GM18868 (cell line): Measurements from ENCODE around the gene KCNMA1.
"Not testable (repeated sequence)": the region's sequence is repeated elsewhere in the genome, so short reads cannot be mapped to it uniquely, and the experiment has no call there.

ENCODE experiments used
- ATAC-seq: cut with Tn5 transposase; IDR thresholded peaks from one replicate; pipeline ENCODE4 v1.9.1; 2021; ENCODE audit warnings: mild to moderate bottlenecking, moderate library complexity; ENCODE audit not compliant: unreplicated experiment

Gene KCNMA1

DNA sequence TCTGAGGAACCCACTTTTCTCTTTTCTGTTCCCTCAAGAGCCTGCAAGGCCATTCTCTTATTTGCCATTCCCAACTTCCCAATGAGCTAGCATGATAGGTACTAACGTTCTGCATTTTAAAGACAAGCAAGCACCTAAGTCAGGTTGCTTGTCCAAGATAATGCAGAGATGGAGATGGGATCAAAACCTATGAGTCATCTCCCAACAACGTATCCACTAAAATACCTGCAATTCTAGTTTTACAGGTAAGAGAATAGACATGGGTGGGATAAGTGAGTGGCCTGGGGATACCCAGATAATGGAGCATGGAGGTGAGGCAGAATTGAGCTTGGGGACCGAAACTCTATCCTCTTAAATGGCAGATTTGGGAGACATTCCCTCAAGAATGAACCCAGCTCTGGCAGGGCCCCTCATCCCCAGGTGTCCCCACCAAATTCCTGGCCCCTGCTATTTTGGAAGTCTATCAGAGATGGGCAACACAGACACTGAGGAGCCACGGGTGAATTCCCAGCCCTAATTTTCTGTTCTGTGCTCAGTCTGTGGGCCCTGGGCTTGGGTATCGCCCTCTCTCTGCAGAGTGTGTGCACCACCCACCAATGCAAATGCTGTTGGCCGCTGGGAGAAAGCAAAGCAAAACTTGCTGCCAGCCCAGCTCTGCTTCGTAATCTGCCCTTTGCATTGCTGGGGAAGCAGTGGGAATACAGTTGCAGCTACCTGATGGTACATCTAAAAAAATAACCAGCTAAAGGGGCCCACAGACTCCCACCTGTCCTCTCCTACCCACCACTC, 98.3 kb downstream of the KCNMA1 start:
- ATAC-seq, result no peak

DNA sequence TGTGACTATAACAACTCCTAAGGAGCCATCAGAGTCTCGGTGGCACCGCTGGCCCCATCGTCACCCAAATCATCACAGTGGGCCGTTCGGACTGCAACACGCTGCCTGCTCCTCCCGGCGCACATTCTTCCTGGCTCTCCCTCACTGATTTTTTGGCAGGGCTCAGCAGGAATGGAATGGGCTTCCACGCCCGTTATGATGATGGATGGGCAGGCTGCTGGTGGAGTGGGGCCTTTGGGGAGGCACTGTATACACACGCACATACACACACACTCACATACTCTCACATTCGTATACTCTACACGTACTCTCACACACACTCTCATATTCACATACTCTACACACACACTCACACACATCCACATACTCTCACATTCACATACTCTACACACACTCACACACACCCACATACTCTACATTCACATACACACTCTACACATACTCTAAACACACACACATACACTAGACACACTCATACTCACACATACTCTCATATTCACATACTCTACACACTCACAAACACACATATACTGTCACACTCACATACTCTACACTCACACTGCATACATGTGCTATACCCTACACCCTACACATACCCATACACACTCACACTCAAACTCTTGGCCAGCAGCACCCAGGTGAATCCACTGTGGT, 99.8 kb downstream of the KCNMA1 start:
- no peak for ATAC-seq

DNA sequence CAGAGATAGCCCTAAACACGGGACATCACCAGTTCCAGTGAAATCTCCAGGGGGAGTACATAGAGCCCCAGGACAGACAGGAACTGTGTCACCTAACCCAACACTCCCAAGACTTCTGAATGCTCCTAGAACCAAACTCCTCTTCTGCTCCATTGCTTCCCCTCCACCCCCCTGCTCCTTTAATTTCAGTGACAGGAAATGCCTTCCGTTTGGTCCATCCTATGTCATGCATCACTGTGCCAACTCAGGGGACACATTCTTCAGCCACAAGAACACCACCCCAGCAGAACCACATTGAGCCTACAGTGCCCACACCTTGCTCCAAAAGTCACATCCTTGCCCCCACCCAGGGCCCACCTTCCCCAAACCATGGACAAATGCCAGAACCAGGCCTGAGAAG, 100.5 kb downstream of the KCNMA1 start:
- ATAC-seq, result no peak

DNA sequence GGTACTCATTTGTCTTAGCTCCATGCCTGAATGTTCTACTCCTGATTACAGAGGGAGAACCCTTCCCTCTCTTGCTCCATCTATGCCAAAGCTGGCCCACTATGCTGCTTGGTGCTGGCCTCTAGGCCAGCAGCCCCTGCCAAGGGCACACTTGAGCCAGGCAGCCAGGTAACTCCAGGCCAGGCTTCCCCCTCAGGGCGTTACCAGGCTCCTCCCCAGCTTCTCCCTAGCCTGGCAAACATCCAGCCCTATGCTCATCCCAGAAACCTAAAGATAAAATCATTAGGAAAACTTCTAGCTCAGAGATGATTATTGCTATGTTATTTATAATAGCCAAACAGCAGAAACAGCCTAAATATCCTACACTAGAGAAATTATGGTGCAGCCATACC, 103.7 kb downstream of the KCNMA1 start:
- ATAC-seq, result no peak

DNA sequence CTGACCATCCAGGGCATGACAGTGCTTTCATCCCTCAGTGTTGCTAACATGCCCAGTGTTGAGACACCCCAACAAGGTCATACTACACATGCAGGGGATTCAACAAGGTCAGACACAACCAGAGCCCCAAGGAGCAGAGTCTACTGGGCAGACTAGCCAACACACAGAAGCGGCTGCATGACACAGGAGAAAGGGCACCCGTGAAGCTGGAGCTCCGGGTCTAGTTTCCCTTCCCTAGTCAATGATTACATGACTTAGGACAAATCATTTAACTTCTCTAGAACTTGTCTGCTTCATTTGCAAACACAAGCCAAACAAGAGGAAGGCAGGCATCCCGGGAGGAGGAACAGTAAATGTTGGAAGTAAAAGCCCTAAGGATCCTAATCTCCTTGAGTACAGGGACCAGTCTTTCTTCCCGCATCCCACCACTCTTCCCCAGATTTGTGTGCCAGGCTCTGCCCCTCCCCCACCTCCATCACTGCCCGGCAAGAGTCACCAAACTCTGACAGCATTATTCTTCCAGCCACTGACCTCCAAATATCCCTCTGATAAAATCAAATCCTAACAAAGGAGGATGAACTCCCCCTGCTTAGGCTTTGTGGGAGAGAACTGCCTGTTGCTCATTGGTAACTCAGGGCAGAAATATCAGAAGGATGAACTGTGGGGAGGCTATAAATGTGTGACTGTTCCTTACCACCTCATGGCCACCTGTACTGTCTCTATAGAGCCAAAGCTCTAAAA, 104.3 kb downstream of the KCNMA1 start:
- no peak for ATAC-seq

DNA sequence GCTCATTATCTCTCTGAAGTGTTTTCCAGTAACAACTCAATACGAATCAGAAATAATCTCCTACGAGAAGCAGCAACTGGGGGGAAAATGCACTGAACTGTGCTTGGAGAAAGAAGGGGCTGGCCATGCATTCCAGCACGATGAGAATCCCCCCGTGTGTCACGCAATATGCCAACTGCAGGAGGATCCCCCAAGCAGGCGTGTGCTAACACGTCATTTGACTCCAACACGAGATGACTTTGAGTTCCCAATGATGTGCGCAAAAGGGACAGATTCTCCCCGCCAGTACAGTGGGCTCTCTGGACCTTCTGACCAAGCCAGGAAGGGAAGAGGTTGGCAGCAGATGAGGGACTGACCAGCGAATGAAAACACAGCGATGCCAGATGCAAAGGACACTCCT, 105.5 kb downstream of the KCNMA1 start:
- no peak for ATAC-seq

DNA sequence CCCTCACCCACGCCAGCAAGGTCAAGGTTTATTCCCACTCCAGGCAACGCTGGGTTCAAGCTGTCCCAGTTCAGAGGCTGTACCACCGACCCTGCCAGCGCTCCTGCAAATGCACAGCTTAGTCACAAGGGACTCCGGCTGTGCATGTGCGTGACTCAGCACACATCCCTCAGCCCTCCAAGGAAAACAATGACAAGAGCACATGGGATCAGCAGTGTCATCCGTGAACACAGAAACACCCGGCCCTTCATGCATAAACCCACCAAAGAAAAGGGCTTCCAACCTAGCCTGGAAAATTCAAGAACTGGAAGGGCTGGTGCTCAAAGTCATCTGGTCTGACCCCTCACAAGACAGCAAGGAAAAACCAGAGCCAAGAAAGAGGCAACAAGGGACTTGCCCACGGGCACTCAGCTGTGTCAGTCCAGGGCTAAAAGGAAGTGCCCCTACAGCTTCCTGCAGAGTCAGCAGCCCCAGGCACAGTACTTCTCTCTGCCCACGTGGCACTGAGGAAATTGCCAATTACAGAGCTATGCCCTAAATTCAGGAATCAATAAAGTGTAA, 106.1 kb downstream of the KCNMA1 start:
- ATAC-seq, result no peak

DNA sequence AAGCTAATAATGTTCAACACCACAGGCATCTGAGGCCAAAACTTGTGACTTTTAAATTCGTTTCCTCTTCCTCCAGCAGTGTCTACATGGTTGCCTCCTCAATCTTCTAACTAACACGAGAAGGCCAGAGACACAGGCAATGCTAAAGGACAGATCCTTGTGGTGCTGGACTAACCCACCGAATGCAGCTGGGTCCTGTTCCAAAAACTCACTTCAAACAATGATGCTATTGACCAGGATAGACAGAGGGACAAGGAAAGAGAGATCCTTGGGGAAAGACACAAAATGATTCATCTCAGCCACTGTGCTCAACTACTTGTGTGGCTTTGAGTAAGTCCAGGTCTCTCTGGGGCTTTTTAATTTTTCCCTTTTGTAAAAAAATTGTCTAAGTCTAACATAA, 107.6 kb downstream of the KCNMA1 start:
- no peak for ATAC-seq

DNA sequence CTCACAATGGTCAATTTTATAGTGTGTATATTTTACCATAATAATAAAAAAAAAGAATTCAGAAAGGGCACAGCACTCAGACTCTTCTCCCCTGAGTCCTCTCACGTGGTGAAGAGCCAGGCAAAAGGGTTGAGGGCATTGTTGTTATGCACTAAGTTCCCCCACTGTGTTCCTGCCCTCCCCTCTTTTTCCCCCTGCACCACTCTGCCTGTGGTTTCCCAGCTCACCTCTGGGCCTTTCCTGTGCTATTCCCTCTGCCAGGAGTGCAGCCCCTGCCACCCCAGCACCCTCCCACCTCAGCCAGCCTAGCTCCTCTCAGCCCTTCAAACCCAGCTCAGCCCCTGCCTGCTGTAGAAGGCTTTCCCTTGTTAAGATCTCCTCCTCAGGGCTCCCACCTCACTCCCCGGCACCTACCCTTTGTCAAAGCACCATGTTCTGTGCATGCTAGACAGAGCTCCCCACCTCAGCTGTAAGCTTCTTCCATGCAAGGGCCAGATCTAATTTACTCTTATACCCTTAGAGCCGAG, 108.5 kb downstream of the KCNMA1 start:
- no peak for ATAC-seq

DNA sequence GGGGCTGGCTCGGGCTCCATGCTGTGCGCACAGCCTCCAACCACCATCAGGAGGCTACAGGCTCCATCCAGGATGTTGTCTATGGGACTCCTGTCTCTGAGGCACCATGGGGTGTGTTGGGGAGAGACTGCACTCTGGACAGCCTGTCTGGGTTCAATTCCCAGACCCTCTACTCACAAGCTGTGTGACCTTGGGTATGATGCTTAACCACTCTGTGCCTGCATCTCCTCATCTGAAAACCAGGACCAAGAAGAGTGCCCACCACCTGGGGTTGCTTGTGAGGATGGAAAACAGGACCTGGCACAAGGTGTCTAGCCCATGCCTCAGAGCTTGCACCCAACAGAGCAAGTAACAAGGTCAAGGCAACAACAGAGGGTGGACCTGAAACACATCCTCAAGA, 109.8 kb downstream of the KCNMA1 start:
- ATAC-seq, result no peak

DNA sequence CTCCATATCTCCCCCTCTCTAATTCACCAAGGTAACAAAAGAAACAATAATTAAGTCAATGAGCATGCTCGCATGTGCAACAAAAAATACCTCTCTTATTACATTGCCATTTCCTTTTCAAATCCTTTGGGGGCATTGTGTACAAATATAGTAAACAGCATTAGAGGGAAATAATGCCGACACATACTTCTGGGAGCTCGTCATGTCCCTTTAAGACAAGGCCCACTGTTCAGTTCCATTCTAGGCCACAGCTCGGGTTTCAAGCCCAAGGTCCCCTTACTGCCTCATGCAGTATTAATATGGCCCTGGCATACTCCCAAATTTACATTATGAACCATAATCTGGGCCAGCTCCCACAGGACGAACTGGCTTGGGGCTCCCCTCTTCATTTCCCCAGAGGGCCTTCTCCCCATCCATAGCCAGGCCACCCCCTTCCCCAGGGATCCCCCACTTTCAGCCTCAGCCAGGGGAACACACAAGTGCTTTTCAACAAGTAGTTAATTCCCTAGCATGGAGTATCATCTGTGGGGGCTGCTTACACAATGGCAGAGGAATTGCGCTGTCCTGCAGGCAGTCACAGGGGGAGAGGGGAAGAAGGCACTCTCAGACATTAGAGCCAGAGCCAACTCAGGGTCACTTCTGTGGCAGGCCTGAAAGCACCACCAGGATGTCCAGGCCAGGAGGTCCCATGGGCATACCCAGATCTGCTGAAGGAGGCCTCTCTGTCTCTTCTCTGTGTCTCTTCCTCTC, 110.6 kb downstream of the KCNMA1 start:
- ATAC-seq, result no peak

DNA sequence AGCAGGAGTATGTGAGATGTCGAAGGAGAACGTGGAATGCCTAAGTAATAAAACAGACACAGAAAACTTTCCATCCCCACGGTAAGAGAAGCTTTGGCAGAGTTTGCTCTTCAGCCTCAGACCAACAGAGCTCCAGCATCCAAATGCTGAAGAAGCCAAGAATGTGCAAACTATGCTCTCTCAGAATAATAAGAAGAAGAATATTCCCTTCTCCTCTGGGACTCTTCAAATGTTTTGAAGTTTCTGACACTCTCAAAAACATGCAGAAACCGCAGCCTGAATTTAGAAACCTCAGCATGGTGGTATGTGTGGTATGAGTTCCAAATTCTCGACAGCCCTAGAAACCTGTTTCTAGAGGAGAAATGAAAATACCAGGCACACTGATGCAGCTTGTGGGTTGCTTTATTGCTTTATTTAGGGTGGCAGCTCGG, 113.3 kb downstream of the KCNMA1 start:
- no peak for ATAC-seq

DNA sequence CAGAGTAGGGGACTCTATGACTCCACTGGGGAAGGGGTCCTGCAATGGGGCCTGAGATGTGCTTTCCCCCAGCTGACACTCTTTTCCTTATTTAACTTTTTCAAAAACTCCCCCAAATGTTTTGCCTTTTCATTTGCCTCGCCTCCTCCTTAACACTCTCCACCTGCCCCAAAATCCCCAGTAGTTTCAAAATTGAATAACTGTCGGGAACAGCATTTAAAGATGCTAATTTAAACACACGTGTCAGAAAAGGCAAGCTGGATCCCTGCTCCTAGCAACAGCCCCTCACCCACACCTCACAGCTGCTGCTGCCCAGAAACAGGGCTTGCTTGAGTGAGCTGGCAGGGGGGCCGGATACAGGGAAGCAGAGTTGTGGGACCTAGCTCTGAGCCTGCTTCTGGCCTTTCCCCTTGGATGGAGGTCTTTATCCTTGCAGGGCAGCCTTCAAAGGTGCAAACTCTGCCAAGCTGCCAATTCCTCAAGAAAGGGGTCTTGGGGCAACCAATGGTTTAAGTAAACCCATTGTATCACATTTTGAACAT, 115.3 kb downstream of the KCNMA1 start:
- ATAC-seq, result no peak

DNA sequence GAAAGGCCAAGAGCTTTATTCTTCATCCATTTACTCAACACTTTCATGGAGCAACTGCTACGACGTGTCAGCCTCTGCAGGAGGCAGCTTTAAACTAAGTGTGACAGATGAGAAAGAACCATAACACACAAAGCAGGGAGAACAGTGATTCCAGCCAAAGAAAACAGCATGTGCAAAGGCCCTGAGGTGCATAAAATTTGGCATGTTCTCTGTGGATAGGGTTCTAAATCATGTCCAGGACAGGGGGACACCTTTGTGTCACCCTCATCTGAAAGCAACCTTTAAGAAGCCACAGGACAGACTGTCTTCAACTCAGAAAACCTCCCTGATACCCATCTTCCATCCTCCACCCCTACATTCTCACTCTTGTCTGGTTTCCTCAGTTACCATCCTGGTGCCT, 116.6 kb downstream of the KCNMA1 start:
- no peak for ATAC-seq

DNA sequence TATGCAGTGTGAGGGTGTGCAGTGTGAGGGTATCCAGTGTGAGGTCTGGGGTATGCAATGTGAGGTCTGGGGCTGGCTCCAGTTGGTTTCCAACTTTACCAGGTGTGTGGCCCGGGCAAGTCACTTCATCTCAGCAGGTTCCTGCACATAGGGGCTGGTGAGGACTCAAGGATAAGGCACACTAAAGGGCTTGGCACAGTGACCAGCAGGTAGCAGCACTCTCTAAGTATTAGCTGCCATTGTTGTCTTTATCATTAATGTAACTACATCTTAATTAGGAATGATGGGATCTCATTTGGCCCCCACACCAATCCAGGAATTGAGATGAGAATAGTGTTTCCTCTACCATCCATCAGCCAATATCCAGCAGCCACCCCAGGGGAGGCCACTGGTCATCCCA, 117.3 kb downstream of the KCNMA1 start:
- ATAC-seq, result no peak

DNA sequence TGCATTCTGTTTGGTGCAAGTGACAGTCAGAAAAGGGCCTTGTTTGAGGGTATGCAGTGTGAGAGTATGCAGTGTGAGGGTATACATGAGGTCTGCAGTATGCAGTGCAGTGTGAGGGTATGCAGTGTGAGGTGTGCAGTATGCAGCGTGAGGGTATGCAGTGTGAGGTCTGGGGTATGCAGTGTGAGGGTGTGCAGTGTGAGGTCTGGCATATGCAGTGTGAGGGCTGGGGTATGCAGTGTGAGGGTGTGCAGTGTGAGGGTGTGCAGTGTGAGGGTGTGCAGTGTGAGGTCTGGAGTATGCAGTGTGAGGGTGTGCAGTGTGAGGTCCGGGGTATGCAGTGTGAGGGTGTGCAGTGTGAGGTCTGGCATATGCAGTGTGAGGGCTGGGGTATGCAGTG, 117.8 kb downstream of the KCNMA1 start:
- ATAC-seq, result not testable (repeated sequence)

DNA sequence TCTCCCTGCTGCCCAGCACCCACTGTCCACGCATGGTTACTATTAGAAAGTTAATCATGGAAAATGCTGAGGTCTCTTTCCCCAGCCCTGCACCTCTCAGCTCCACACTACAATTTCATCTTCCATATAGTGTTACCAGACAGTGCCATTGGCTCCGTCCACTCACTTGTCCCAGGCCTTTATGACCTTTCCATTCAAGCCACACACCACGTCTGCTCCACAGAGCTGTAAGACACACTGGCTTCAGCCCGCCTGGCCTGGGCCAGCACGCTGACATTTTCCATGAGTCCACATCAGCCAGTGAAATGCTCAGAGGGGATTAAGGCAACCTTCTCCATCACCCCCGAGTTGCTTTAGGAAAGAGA, 118.7 kb downstream of the KCNMA1 start:
- ATAC-seq, result no peak

DNA sequence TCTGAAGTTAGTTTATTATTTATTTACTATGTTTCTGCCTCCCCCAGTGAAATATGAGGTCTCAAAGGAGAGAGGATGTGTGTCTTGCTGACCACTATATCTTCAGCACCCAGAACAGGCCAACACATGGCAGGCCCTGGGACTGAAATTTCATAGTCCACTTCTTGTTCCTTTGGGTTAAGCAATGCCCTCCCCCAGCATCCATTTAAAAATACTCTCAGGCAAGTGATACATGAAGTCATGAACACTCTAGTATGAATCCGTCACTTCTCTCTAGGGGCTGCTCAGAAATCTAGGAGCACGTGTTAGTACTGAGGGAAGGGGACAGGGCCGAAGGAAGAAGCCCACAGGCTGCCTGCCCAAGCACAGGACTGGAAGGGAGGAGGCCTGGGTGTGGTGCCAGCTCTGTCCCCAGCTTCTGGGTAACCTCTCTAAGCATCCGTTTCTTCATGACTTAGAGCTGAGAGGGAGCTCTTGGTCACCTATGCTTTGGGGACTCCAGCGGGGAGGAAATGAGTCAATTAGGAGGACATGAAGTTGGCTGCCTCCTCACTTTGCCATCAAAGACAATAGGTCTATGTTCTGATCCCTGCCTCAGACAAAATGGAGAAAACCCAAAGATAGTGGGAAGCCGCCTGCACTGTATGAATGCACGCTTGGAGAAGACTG, 119.2 kb downstream of the KCNMA1 start:
- no peak for ATAC-seq

DNA sequence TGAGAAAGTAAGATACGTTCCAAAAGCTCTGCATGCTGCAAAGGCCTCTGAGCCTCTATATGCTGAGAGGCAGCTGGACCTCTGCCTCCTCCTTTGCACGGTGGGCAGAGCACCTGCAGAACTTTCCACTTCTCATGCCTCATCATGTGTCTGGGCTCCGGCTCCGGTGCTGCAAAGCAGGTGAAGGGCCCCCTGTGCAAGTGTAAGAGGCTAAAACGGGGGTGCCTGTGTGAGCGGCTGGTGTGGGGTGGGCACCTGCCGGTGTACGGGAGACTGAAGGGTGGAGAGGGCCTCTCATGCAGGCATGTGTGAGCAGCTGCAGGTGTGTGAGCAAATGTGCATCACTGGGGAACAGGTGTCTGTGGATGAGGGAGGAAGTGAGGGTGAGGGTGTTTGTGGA, 121.0 kb downstream of the KCNMA1 start:
- ATAC-seq, result no peak

DNA sequence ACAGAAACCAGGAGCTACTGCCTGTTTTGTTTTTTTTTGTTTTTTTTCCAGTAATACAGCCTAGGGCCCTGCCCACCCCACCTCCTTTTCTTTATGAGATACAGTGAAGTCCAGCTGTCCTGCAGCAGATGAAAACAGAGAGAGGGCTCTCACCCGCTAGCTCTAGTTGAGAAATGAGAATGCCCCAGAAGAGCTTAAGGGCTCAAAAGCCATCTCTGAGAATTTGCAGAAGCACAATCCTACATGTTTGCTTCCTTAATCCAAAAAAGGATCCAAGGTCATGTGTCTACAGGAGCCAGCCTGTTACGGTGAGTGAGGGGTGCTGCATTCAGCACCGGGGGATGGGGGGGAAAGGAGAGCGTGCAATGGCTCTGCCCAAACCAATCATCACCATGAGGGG, 122.7 kb downstream of the KCNMA1 start:
- ATAC-seq, result no peak
